Measurements from ENCODE around the gene CDC27.
A peak's percentile ranks its signal among the peaks of the same experiment; 100 is the strongest.
"Not testable (repeated sequence)": the region's sequence is repeated elsewhere in the genome, so short reads cannot be mapped to it uniquely, and the experiment has no call there.

The CDC27 gene

GRCh38 chr17:47188876-47189731 is at the start of gene CDC27:
Gene CDC27 (minus strand): TSS chr17:47189295. CDS start chr17:47189172, 123 bp downstream.
- DNase-seq (ENCODE audit: low read depth), result peak; percentile 94

GRCh38 chr17:47238321-47239010 is 49.4 kb upstream of the CDC27 start:
- no peak for DNase-seq (ENCODE audit: low read depth)

- DNase-seq (ENCODE audit: low read depth), result no peak
Observed at GRCh38 chr17:47237841-47238240, 48.7 kb upstream of the CDC27 start.

GRCh38 chr17:47235923-47236322 is 46.8 kb upstream of the CDC27 start:
- DNase-seq (ENCODE audit: low read depth), result no peak

- DNase-seq (ENCODE audit: low read depth), result no peak
Observed at GRCh38 chr17:47235506-47235905, 46.4 kb upstream of the CDC27 start.

GRCh38 chr17:47232465-47232864 is 43.4 kb upstream of the CDC27 start:
- no peak for DNase-seq (ENCODE audit: low read depth)

- DNase-seq (ENCODE audit: low read depth), result no peak
Observed at GRCh38 chr17:47231866-47232265, 42.8 kb upstream of the CDC27 start.

- DNase-seq (ENCODE audit: low read depth), result no peak
Observed at GRCh38 chr17:47231334-47231733, 42.2 kb upstream of the CDC27 start.

GRCh38 chr17:47230864-47231263 is 41.8 kb upstream of the CDC27 start:
- no peak for DNase-seq (ENCODE audit: low read depth)

- peak; percentile 91 for DNase-seq (ENCODE audit: low read depth)
Observed at GRCh38 chr17:47229535-47230443, 40.7 kb upstream of the CDC27 start.

GRCh38 chr17:47227862-47228261 is 38.8 kb upstream of the CDC27 start:
- no peak for DNase-seq (ENCODE audit: low read depth)

- DNase-seq (ENCODE audit: low read depth), result no peak
Observed at GRCh38 chr17:47225911-47226688, 37.0 kb upstream of the CDC27 start.

GRCh38 chr17:47225436-47225858 is 36.4 kb upstream of the CDC27 start:
- peak; percentile 92 for DNase-seq (ENCODE audit: low read depth)

GRCh38 chr17:47224966-47225365 is 35.9 kb upstream of the CDC27 start:
- DNase-seq (ENCODE audit: low read depth), result no peak

GRCh38 chr17:47224077-47224476 is 35.0 kb upstream of the CDC27 start:
- DNase-seq (ENCODE audit: low read depth), result not testable (repeated sequence)

GRCh38 chr17:47223460-47223859 is 34.4 kb upstream of the CDC27 start:
- no peak for DNase-seq (ENCODE audit: low read depth)

- no peak for DNase-seq (ENCODE audit: low read depth)
Observed at GRCh38 chr17:47223007-47223406, 33.9 kb upstream of the CDC27 start.

- DNase-seq (ENCODE audit: low read depth), result no peak
Observed at GRCh38 chr17:47222047-47222446, 33.0 kb upstream of the CDC27 start.

- DNase-seq (ENCODE audit: low read depth), result no peak
Observed at GRCh38 chr17:47221154-47221553, 32.1 kb upstream of the CDC27 start.

GRCh38 chr17:47220531-47220999 is 31.5 kb upstream of the CDC27 start:
- DNase-seq (ENCODE audit: low read depth), result no peak
